Pancreas (tissue), 10 donors: Measurements from ENCODE around the gene ZNF644. TPM values are rescaled to one million over a fixed set of nuclear protein-coding genes. Genes with fewer than 3 reads are reported as not detected.
"Not testable (repeated sequence)": the region's sequence is repeated elsewhere in the genome, so short reads cannot be mapped to it uniquely, and the experiment has no call there.

Source experiments
- ATAC-seq, 4 donors: fragments of 200-7000 bp; cut with Tn5 transposase; one replicate each; pipeline versions ENCODE4 v1.8.0 to v1.9.1; 2020; ENCODE audit warnings: mild to moderate bottlenecking in 4 of 4, moderate library complexity in 4 of 4
- DNase-seq, 6 donors: peaks; one replicate each; pipeline ENCODE4 v3.0.0-alpha.2; 2020
- FAIRE-seq: peaks from 2 replicates; lab custom pipeline; 2012; peaks lifted over from hg19 to GRCh38; lab: Jason Lieb, UNC
- H3K27ac ChIP-seq, 4 donors: fragments of 200-600 bp; sonication (generic); 1 replicate in 3 of 4; 2 replicates in 1 of 4; pipeline versions ENCODE4 v1.5.0 to v1.8.0; 2020
- H3K27me3 ChIP-seq, 4 donors: fragments of 200-600 bp; one replicate each; pipeline ENCODE4 v1.8.0; 2021
- H3K36me3 ChIP-seq, 3 donors: fragments of 200-600 bp; sonication (generic) in 1 of 3; one replicate each; pipeline versions ENCODE4 v1.5.0 to v1.8.0; 2020 to 2021
- H3K4me1 ChIP-seq, 3 donors: fragments of 200-600 bp; one replicate each; pipeline ENCODE4 v1.8.0; 2021
- H3K4me3 ChIP-seq, 4 donors: fragments of 200-600 bp; sonication (generic) in 2 of 4; one replicate each; pipeline versions ENCODE4 v1.5.0 to v1.8.0; 2020 to 2021
- H3K9me3 ChIP-seq, 4 donors: fragments of 200-600 bp; one replicate each; pipeline ENCODE4 v1.8.0; 2021
- CTCF ChIP-seq, 4 donors: fragments of 200-600 bp; sonication (generic) in 3 of 4; IDR thresholded peaks; one replicate each; pipeline versions ENCODE4 v1.5.0 to v1.8.0; 2021; ENCODE audit warnings: antibody characterized with exemption in 4 of 4
- WGBS, 2 donors: extraction: QIAGEN DNeasy Blood & Tissue Kit; methylation state at CpG; one replicate each; pipeline ENCODE4 v1.1.7; 2013; 5-methylcytosine and 5-hydroxymethylcytosine counted together
- intact Hi-C, 3 donors: fragments of 100-400 bp; cut with DNase I; formaldehyde crosslinking; loops; one replicate each; pipeline versions ENCODE4 v1.11.1 to v1.14.2; 2022
- polyA plus RNA-seq, 2 donors: library from polyadenylated mRNA; stranded (reverse); fragments of 200-250 nt; gene quantifications; one replicate each; pipeline ENCODE4 v1.2.3, GENCODE V29; 2013
- total RNA-seq, 6 donors: library from RNA; stranded (reverse); fragmentation: NEBNext Ultra II Directional in 4 of 6; extraction: Animal tissue kit (Norgen Biotek cat#: 25700) in 4 of 6; gene quantifications; one replicate each; pipeline versions ENCODE4 v1.2.1 to v1.2.4, GENCODE V29; 2021 to 2023
- donor health status: healthy with polysubstance abuse.
- donor health status: DM: no; HTN: no; CAD: no; lungs with moderate emphysema.
- donor health status: DM: no; HTN: no; CAD: no.
- donor health status: control.
- donor health status: control.
- donor health status: Bipolar disorder and iron deficiency.
- donor health status: DM: yes; HTN: yes; CAD: no.
- donor health status: DM: no; HTN: no; CAD: no.
- donor health status: DM: no; HTN: no; CAD: no.
- donor health status: DM: yes; HTN: yes; CAD: no.

The ZNF644 gene
- total and polyA plus RNA-seq, 8 donors: 10.0 to 33.6 (median 21.8) TPM

GRCh38 chr1:91059157-91059556 lies 37.3 kb upstream of the ZNF644 start:
- H3K9me3 ChIP-seq: no peaks in the 10 kb centered on the region
- H3K36me3 ChIP-seq: no peaks in the 10 kb centered on the region
- 49 to 51% methylated on average over 2 of the region's 2 CpGs for WGBS, 2 donors
- intact Hi-C loops: no loop called here
- ATAC-seq (no peak), DNase-seq (no peak), FAIRE-seq (no peak)
- no peak for TF ChIP-seq CTCF (IDR thresholded peaks at IDR 0.05)
- no peak overlapping the region for H3K4me3 ChIP-seq
- no peak overlapping the region for H3K27ac ChIP-seq
- no peaks in the 10 kb centered on the region for H3K4me1 ChIP-seq
- no peaks in the 10 kb centered on the region for H3K27me3 ChIP-seq

GRCh38 chr1:91057784-91058183 lies 35.9 kb upstream of the ZNF644 start:
- H3K9me3 ChIP-seq: no peaks in the 10 kb centered on the region
- H3K4me3 ChIP-seq: no peak overlapping the region
- H3K36me3 ChIP-seq: no peaks in the 10 kb centered on the region
- FAIRE-seq: no peak
- no peak for TF ChIP-seq CTCF (IDR thresholded peaks at IDR 0.05)
- H3K4me1 ChIP-seq: no peaks in the 10 kb centered on the region
- no peak for ATAC-seq
- intact Hi-C loops: no loop called here
- no peak for DNase-seq
- WGBS, 2 donors: 78 to 81% methylated on average over 2 of the region's 2 CpGs
- no peaks in the 10 kb centered on the region for H3K27me3 ChIP-seq
- no peak overlapping the region for H3K27ac ChIP-seq

- Histone ChIP-seq H3K27me3 (no peaks in the 10 kb centered on the region), H3K36me3 (no peaks in the 10 kb centered on the region), H3K9me3 (no peaks in the 10 kb centered on the region), H3K4me1 (no peaks in the 10 kb centered on the region), H3K4me3 (no peak overlapping the region), H3K27ac (no peak overlapping the region)
- WGBS, 2 donors: 92 to 96% methylated on average over 2 of the region's 2 CpGs
- no peak for ATAC-seq
- DNase-seq: no peak
- no peak for TF ChIP-seq CTCF (IDR thresholded peaks at IDR 0.05)
- FAIRE-seq: no peak
- intact Hi-C loops: no loop called here
Measured at GRCh38 chr1:91054780-91055481, 33.1 kb upstream of the ZNF644 start.

- intact Hi-C loops: no loop called here
- no peak for DNase-seq
Measured at GRCh38 chr1:91053630-91054029, 31.8 kb upstream of the ZNF644 start.

DNA sequence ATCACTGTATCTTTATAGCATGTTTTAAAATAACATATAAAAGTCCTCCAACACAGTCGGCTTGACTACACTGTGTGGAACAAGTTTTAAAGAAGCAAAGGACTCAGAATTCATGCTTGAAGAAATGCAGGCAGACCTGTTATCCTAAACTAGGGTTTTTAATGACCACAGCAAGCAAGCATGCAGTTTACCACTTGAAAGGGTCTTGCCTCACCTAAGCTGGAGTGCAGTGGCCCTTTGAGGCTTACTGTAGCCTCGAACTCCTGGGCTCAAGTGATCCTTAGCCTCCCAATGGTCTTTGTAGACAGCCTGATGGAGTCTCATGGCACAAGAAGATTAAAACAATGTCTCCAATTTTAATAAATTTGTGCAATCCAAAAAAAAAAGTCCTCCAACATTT lies 27.7 kb upstream of the ZNF644 start:
- H3K4me3 ChIP-seq, intact Hi-C loops, FAIRE-seq, H3K27me3 ChIP-seq, H3K36me3 ChIP-seq, ATAC-seq, DNase-seq, H3K9me3 ChIP-seq, H3K27ac ChIP-seq, H3K4me1 ChIP-seq: not testable (repeated sequence)
- WGBS, 2 donors: 84 to 96% methylated on average over 2 of the region's 2 CpGs

More at GRCh38 chr1:91053630-91054029, 31.8 kb upstream of the ZNF644 start:
- no peaks in the 10 kb centered on the region for H3K9me3 ChIP-seq
- no peak overlapping the region for H3K4me3 ChIP-seq
- no peaks in the 10 kb centered on the region for H3K27me3 ChIP-seq
- TF ChIP-seq CTCF (IDR thresholded peaks at IDR 0.05): no peak
- WGBS, 2 donors: 69 to 75% methylated on average over 2 of the region's 2 CpGs
- no peak overlapping the region for H3K27ac ChIP-seq
- ATAC-seq (no peak), FAIRE-seq (no peak)
- H3K36me3 ChIP-seq: no peaks in the 10 kb centered on the region
- no peaks in the 10 kb centered on the region for H3K4me1 ChIP-seq
